Activated CD8-positive, alpha-beta memory T cell treated with anti-CD3 and anti-CD28 coated beads, Interleukin-2, amount 50 U/mL, for 24 hours (primary cell): Measurements from ENCODE around the gene QRICH2.
A peak's percentile ranks its signal among the peaks of the same experiment; 100 is the strongest.
"Not testable (repeated sequence)": the region's sequence is repeated elsewhere in the genome, so short reads cannot be mapped to it uniquely, and the experiment has no call there.

Experiments
- DNase-seq: peaks from one replicate; pipeline ENCODE4 v3.0.0-alpha.2; 2020; ENCODE audit errors: extremely low read depth

Gene QRICH2

GRCh38 chr17:76277300-76278267 lies 30.5 kb downstream of the QRICH2 start:
- no peak for DNase-seq

DNA sequence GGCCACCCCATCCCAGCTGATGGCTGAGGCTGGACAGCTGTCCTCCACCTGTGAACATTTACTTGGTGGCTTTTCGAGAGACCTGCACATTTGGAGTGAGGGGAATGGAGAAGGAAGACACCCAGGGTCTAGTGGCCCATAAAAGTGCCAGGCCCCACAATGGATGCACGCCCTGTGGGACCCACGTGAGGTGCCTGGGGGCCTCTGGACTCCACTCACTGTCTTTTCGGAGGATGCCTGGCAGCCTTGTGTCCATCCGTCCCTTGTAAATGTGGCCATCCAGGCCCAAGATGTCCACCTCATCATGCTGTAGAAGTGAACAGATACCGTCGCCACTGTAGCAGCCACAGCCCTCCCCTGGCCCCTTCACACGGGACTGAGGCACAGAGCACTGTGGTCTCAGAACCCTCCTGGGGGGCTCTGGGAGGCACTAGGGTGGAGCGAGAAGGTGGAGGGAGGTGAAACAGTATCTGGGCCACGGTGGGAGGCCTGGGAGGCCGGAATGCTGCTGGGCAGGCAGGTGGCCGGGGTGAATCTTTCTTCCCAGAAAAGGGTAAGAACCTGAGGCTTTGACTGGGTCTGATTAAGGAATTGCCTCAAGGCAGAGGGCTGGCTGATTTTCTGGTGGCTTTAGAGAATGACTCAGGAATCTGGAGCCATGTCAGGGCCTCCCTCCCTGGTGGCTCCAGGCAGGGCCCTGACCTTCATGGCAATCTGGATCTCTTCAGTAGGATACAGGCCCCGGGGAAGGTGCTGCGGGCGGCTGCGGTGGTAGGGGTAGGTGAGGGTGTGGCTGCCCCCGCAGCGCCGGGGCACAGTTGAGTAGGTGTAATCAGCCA lies 31.4 kb downstream of the QRICH2 start:
- DNase-seq: no peak

DNA sequence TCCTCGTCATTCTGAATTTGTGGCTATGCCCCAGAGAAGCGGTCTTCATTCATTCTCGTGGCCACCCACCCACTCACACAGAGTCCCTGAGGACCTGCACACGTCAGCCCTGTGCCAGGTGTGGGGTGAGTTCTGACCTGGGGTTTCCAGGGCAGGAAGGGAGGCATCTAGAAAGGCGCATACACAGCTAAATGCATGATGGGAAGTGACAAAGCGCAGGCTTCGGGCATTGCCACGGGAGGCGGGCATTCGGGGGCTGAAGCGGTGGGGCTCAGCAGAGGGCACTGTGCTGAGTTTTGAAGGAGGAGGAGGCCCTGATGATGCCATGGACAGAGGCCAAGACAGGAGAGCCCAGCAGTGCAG lies 32.0 kb downstream of the QRICH2 start:
- DNase-seq: no peak

DNA sequence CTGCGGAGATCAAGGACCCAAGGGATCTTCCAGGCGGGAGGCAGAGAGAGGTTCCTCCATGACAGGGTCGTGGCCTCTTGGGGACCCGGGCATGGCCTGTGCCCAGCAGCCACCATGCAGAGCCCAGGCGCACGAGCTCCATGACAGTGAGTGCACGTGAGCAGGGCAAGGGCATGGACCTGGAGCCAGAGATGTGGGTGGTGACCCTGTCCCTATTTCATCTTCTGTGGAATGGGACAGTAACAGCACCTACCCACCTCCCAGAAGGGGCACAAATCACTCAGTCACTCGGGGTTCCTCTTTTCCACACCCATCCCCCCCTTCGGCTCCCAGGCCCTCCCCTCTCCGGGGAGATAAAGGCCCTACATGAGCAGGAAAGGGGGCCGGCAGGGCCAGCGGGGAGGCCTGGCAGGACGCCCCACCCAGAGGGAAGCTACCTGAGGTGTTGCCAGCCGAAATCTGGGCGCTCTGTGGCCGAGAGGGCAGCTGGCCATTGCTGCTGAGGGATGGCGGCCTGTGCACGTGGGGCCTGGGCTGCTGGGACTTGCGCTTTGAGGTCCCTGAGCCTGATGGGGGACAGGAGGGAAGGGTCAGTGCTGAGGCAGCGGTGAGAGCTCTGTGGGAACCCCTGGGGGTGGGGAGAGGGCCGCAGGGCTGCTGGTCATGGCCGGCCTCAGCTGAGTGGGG lies 32.6 kb downstream of the QRICH2 start:
- no peak for DNase-seq

DNA sequence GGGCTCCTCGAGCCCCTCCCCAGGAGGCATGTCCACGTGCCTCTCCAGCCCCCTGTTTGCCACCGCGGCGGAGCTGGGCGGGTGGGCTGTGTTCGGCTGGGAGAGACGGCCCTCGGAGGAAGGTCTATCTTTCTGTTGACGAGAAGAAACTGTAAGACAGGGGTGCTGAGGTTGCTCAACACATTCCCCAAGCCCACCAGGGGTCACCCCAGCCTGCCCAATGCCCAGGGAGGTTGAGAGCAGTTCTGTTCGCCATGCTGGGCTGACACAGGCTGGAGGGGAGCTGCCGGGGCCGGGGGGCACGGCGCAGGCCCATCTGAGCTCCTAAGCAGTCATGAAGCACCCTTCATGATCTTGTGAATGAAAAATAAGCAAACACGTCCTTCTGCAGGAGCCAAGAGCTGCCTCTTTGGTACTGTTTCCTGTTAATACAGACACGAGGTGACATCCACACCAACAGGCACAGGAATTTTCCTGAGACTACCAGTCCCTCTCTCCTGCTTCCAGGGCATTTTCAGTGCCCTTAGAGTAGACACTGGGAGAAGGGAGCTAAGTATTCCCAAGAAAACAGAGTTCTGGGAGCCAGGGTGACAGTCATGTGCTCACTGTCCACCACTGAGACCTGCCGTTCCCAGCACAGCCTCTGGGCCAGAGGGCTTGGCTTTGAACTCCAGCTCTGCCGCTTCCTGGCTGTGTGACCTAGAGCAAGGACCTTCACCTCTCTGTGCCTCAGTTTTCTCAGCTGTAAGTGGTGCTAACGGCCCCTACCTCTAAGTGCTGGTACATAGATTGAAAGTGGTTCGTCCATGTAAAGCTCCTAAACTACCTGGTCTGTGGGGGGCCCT lies 33.7 kb downstream of the QRICH2 start:
- DNase-seq: no peak

- DNase-seq: no peak
Observed at GRCh38 chr17:76273445-76274111, 34.5 kb downstream of the QRICH2 start.

GRCh38 chr17:76272541-76273444 lies 35.3 kb downstream of the QRICH2 start:
- no peak for DNase-seq

- DNase-seq: peak; percentile 76
Observed at GRCh38 chr17:76271669-76272540, 36.2 kb downstream of the QRICH2 start.

DNA sequence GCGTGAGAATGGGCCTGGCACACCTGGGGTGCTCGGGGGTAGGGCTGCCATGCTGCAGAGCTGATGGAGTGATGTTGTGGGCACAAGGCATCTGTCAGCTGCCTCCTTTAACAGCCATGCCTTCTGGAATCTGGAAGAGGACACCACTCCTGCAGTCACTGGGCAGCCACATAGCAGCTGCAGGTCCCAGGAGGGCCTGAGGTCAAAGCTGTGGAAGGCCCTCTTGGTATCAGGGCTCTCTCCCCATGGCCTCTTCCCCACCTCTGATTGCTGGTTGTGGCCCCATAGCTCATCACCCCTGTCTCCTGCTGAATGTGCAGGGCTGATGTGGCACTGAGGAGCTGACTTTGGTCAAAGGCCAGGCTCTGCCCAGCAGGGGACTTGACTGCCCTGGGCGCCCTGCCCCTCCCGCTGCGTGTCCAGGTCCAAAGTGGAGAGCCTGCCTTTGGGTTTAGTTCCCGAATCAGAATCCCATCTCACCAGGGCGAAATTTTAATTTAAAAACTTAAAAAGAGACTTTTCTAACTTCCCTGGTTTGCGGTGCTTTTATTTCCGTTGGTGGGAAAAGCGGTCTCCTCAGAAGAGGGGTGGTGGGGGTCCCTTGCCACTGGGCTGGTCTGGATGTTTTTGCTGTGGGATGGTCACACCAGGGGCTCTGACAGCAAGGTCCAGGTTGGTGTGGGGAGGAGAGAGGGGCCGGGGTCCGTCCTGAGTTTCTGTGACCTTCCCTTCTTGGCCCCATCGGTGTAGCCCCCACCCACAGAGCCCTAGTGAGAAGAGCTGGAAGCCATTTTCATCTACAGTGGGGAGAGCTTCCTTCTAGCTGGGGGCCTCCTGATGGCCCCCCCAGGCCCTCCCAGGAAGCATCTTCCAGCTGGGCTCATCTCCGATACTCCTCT lies 37.1 kb downstream of the QRICH2 start:
- no peak for DNase-seq

DNA sequence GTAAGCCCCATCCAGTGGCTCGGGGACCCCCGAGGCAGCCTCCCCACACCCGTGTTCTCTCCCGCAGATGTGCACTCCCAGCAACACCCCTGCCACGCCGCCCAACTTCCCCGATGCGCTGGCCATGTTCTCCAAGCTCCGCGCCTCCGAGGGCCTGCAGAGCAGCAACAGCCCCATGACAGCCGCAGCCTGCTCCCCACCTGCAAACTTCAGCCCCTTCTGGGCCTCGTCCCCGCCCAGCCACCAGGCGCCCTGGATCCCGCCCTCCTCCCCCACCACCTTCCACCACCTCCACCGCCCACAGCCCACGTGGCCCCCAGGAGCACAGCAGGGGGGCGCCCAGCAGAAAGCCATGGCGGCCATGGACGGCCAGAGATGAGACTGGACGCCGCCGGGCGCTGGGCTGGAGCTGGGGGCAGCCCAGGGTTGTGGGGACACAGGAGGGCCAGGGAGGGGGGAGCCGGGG lies 37.9 kb downstream of the QRICH2 start:
- DNase-seq: no peak

DNA sequence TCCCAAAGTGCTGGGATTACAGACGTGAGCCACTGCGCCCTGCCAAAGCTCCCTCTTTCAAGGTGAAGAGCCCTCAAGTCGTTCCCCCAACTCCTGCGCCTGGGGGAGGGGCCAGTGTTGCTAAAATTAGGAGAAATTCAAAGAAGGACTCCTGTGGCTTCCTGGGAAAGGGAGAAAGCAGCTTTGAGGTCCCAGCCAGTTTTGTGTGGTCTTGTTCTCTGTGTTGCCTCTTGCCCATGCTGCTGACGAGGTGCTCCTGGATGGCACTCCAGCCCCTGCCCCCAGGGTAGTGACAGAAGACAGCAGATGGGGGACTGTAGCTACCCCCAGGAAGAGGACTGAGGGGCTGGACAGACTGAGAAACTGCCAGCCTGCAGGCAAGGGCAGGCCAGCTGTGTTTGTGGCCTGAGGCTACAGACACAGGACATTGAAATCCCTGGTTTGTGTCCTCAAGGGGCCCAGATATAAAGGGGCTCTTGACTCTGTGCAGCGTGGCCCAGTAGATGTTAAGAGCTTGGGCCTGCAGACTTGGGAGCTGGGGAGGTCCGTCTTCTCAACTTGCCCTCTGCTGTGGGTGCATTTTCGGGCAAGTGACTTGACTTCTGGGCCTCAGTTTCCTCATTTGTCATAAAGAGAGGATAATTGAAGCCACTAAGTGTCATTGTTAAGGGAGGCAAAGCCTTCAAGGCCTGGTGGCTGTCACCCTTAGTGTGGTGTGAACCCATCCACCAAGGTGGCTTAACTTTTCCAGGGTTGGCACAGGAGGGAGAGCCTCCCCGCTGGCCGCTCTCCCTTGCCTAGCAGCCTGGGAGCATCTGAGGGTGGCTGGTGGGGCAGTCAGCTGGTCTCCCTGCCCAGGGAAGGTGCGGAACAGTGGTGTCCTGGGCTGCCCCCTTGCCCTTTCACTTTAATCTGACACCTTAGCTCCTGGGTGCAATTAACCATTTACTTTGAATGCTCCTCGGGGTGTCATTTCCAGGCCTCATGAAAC lies 38.8 kb downstream of the QRICH2 start:
- DNase-seq: no peak

GRCh38 chr17:76268015-76268749 lies 39.9 kb downstream of the QRICH2 start:
- no peak for DNase-seq

- not testable (repeated sequence) for DNase-seq
Observed at GRCh38 chr17:76267581-76268001, 40.5 kb downstream of the QRICH2 start.

- DNase-seq: no peak
Observed at GRCh38 chr17:76267051-76267576, 41.0 kb downstream of the QRICH2 start.

DNA sequence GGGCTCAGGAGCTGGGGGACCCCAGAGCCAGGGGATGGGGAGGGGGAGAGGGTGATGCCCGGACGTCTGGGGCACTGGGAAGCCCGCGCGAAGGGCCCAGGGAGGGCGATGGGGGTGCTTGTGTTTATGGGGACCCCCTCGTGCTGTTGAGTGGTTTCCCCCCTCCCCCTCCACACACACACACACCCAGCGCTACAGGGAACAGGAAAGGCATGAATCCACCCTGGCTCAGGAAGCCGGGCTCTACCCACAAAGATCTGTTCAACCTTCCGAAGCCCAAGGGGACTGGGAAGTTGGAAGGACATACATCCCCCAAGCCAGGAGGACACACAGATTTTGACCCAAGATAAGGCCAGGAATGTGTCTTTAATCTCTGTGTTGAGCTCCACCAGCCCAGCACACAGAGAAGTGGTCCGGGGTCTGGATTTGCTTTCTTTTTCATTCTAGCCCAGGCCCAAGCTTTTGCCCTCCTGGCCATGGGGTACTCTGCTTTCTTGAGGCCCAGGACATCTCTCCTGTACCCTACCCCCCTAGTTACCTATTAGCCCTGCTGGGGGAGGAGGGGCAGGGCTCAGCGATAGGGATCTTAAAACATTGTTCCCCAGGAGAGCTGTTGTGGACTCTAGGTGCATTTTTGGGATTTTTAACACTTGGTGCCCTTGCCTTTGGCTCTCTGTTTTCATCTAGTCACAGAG lies 41.7 kb downstream of the QRICH2 start:
- DNase-seq: no peak
